Measurements from ENCODE around the gene C11orf97.

Gene C11orf97

GRCh38 chr11:94537031-94537600 lies 24.9 kb downstream of the C11orf97 start:
- no peak for DNase-seq (ENCODE audit: low spot score)
- H3K27ac ChIP-seq (ENCODE audit: poor library complexity, severe bottlenecking): no peak overlapping the region
- H3K4me3 ChIP-seq (ENCODE audit: severe bottlenecking): no peak overlapping the region

GRCh38 chr11:94539420-94539819 lies 27.2 kb downstream of the C11orf97 start:
- Histone ChIP-seq H3K27ac (ENCODE audit: poor library complexity, severe bottlenecking) (no peak overlapping the region), H3K4me1 (ENCODE audit: insufficient read depth, poor library complexity, severe bottlenecking) (no peaks in the 10 kb centered on the region), H3K27me3 (ENCODE audit: insufficient read depth, poor library complexity, severe bottlenecking) (no peaks in the 10 kb centered on the region), H3K4me3 (ENCODE audit: severe bottlenecking) (no peak overlapping the region), H3K9me3 (ENCODE audit: severe bottlenecking) (no peaks in the 10 kb centered on the region), H3K36me3 (ENCODE audit: low read depth) (no peaks in the 10 kb centered on the region)
- no peak for DNase-seq (ENCODE audit: low spot score)
- ATAC-seq (ENCODE audit: low read depth): no peak
- TF ChIP-seq CTCF (IDR thresholded peaks at IDR 0.05; ENCODE audit: poor library complexity, severe bottlenecking): no peak

More at GRCh38 chr11:94537031-94537600, 24.9 kb downstream of the C11orf97 start:
- Histone ChIP-seq H3K4me1 (ENCODE audit: insufficient read depth, poor library complexity, severe bottlenecking) (no peaks in the 10 kb centered on the region), H3K27me3 (ENCODE audit: insufficient read depth, poor library complexity, severe bottlenecking) (no peaks in the 10 kb centered on the region), H3K36me3 (ENCODE audit: low read depth) (no peaks in the 10 kb centered on the region), H3K9me3 (ENCODE audit: severe bottlenecking) (no peaks in the 10 kb centered on the region)
- ATAC-seq (ENCODE audit: low read depth): peak; percentile 51; the same call in 1 of the 3 replicates
- no peak for TF ChIP-seq CTCF (IDR thresholded peaks at IDR 0.05; ENCODE audit: poor library complexity, severe bottlenecking)

DNA sequence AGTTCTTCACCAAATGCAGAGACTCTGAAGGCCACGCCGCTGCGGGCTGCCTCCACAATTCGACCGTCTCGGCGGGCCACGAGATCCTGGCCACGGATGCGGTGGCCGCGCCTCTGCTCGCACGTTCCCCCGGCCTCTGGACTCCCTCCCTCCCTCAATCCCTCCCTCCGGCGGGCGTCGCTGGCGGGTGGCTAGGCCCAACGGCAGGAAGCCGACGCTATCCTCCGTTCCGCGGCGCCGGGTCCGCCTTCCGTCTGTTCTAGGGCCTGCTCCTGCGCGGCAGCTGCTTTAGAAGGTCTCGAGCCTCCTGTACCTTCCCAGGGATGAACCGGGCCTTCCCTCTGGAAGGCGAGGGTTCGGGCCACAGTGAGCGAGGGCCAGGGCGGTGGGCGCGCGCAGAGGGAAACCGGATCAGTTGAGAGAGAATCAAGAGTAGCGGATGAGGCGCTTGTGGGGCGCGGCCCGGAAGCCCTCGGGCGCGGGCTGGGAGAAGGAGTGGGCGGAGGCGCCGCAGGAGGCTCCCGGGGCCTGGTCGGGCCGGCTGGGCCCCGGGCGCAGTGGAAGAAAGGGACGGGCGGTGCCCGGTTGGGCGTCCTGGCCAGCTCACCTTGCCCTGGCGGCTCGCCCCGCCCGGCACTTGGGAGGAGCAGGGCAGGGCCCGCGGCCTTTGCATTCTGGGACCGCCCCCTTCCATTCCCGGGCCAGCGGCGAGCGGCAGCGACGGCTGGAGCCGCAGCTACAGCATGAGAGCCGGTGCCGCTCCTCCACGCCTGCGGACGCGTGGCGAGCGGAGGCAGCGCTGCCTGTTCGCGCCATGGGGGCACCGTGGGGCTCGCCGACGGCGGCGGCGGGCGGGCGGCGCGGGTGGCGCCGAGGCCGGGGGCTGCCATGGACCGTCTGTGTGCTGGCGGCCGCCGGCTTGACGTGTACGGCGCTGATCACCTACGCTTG lies 31.7 kb downstream of the C11orf97 start, which contains the start of gene FUT4:
FUT4 (plus strand) TSS at position 227 of the 951 bp plus-strand sequence; CDS start at position 440, 213 bp downstream.
- DNase-seq (ENCODE audit: low spot score) (peak; percentile 82), ATAC-seq (ENCODE audit: low read depth) (peak; percentile 90)
- H3K9me3 ChIP-seq (ENCODE audit: severe bottlenecking): no peaks in the 10 kb centered on the region
- peaks cover 7% of the 10 kb centered on the region for H3K4me1 ChIP-seq (ENCODE audit: insufficient read depth, poor library complexity, severe bottlenecking)
- peak within 1 kb of the TSS; percentile 66 for H3K27ac ChIP-seq (ENCODE audit: poor library complexity, severe bottlenecking)
- no peaks in the 10 kb centered on the region for H3K36me3 ChIP-seq (ENCODE audit: low read depth)
- H3K27me3 ChIP-seq (ENCODE audit: insufficient read depth, poor library complexity, severe bottlenecking): no peaks in the 10 kb centered on the region
- no peak for TF ChIP-seq CTCF (IDR thresholded peaks at IDR 0.05; ENCODE audit: poor library complexity, severe bottlenecking)
- H3K4me3 ChIP-seq (ENCODE audit: severe bottlenecking): peak within 1 kb of the TSS; percentile 42

DNA sequence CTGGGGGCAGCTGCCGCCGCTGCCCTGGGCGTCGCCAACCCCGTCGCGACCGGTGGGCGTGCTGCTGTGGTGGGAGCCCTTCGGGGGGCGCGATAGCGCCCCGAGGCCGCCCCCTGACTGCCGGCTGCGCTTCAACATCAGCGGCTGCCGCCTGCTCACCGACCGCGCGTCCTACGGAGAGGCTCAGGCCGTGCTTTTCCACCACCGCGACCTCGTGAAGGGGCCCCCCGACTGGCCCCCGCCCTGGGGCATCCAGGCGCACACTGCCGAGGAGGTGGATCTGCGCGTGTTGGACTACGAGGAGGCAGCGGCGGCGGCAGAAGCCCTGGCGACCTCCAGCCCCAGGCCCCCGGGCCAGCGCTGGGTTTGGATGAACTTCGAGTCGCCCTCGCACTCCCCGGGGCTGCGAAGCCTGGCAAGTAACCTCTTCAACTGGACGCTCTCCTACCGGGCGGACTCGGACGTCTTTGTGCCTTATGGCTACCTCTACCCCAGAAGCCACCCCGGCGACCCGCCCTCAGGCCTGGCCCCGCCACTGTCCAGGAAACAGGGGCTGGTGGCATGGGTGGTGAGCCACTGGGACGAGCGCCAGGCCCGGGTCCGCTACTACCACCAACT lies 32.5 kb downstream of the C11orf97 start:
- Histone ChIP-seq H3K4me3 (ENCODE audit: severe bottlenecking) (peak overlapping the region; percentile 42), H3K27me3 (ENCODE audit: insufficient read depth, poor library complexity, severe bottlenecking) (no peaks in the 10 kb centered on the region), H3K9me3 (ENCODE audit: severe bottlenecking) (no peaks in the 10 kb centered on the region), H3K27ac (ENCODE audit: poor library complexity, severe bottlenecking) (peak overlapping the region; percentile 66), H3K36me3 (ENCODE audit: low read depth) (no peaks in the 10 kb centered on the region), H3K4me1 (ENCODE audit: insufficient read depth, poor library complexity, severe bottlenecking) (peaks cover 7% of the 10 kb centered on the region)
- no peak for TF ChIP-seq CTCF (IDR thresholded peaks at IDR 0.05; ENCODE audit: poor library complexity, severe bottlenecking)
- no peak for ATAC-seq (ENCODE audit: low read depth)
- DNase-seq (ENCODE audit: low spot score): peak; percentile 54

Data from RWPE2 (cell line).